ENCODE results near the gene INHBE.
"Not testable (repeated sequence)": the region's sequence is repeated elsewhere in the genome, so short reads cannot be mapped to it uniquely, and the experiment has no call there.

Gene INHBE

GRCh38 chr12:57498132-57498502, 43.0 kb downstream of the INHBE start:
- no peak for DNase-seq (ENCODE audit: low read depth)

- DNase-seq (ENCODE audit: low read depth), result no peak
These were observed 43.5 kb downstream of the INHBE start for GRCh38 chr12:57498571-57498970.

- no peak for DNase-seq (ENCODE audit: low read depth)
These were observed 45.1 kb downstream of the INHBE start for GRCh38 chr12:57500213-57500612.

GRCh38 chr12:57502311-57502969, 47.3 kb downstream of the INHBE start:
- DNase-seq (ENCODE audit: low read depth), result not testable (repeated sequence)

- not testable (repeated sequence) for DNase-seq (ENCODE audit: low read depth)
These were observed 51.4 kb downstream of the INHBE start for GRCh38 chr12:57506541-57506940.
